Activated T-cell treated with anti-CD3 and anti-CD28 coated beads for 4 hours (primary cell): Measurements from ENCODE around the gene BAIAP2.

Experiments used
- DNase-seq: peaks from one replicate; pipeline ENCODE4 v3.0.0-alpha.2; 2020

The BAIAP2 gene

DNA sequence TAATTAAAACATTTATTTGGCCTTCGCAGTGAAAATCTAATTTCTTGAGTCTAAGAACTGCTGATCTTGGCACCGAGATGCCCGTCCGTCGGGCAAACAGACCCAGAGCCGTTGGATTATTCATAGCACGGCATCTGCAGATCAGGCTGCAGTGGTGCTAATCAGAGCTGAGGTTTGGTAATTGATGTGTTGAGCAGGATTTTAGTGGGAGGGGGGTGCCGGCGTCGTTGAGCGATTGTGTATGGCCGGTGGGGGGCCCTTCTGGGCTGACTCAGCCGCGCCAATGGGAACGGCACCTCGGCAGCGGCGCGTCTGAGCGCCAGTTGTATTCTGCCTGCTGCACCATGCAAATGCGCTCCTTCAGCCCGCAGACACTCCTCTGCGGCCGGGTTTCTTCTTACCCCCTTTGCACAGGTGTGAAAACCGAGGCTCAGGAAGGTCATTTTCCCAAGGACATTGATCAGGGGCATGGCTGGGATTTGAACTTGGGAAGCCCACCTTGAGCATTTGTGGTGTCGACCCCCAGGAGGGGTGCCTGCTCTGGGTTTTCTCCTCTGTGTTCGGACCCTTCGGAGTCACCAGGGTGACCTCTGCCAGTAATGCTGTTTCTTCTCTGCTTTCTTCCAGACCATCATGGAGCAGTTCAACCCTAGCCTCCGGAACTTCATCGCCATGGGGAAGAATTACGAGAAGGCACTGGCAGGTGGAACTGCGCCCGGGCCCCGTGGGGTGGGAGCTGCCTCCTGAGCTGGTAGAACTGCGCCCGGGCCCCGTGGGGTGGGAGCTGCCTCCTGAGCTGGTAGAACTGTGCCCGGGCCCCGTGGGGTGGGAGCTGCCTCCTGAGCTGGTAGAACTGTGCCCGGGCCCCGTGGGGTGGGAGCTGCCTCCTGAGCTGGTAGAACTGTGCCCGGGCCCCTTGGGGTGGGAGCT is 18.4 kb downstream of the BAIAP2 start:
- DNase-seq: no peak

DNA sequence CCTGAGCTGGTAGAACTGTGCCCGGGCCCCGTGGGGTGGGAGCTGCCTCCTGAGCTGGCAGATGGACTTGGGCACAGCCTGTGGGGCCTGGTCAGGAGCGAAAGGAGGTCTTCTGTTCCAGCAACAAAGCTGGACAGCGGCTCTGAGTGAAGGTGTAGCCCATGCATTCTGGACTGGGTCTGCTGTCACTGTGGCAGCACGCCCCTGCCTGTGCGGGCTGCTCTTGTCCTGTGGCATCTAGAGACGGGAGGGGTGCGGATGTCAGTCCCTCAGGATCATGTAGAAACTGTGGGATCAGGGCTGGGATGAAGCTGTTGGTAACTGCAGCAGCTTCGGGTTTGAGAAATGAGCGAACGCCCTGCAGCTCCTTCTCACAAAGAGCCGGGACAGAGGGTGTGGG is 19.4 kb downstream of the BAIAP2 start:
- no peak for DNase-seq

DNA sequence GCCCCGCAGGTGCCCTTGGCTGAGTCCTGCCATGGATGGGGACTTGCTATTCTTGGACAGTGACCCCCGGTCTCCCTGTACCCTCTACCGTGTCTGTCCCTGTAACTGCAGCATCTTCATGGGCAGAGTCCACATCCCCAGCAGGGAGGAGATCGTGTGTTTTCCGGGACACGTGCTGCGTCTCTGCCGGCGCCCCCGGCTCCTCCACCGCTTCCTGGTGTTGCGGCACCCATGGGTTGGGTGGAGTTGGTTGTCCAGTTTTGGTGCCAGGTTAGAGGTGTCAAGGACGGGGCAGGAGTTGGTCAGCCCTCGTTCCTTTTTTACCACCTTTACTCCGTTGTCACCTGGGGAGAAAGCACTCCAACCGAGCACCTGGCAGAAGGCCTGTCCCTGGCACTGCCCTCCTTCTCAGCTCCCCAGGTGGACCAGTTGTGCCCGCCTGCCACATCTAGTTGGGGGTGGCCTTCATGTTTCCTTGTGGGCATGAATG is 20.0 kb downstream of the BAIAP2 start:
- DNase-seq: no peak

DNA sequence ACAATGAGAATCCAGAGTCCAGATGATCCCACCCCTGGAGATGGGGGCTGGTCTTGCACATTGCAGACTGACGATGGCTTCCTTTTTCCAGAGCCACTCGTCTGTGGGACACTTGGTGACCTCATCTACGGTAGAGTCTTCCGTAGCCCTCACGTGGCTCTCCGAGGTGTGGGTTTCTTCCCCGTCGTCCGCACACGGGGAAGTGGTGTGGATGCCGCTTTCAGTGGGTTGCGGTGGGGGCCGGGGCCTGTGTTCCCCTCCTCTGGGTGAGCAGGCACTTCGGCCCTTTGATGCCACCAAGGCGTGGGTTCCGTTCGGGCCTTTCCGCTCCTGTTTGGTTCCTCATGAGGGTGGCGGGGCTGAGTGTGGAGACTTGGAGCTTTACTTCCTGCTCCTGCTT is 21.4 kb downstream of the BAIAP2 start:
- DNase-seq: no peak

DNA sequence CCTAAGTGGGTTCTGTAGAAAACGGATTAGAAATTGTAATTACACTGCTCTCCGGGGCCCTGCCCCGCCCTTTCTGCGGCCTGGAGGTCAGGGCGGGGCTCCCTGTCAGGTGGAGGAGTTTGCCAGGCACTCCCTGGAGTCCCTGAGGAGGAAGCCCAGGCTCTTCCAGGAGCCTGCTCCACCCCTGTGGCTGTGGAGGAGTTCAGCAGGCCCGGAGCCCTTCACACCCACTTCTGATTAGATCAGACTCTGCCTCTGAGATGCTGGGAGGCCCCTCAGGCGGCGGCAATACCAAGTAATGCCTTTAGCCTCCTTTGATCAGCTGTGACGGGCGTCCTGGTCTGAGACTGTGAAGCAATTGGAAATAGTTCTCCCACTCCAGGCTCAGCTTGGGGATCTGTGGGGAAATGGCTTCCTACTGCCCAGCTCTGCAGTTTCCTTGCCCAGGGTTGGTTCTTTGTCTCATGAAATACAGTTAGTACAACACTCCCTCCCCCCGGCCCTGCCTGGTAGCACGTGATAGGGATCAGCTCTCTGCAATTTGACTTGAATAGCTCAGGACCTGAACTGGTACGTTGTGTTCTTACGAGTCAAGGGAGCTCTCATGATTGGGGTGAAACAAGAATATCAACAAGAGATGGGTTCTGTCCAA is 22.3 kb downstream of the BAIAP2 start:
- no peak for DNase-seq

DNA sequence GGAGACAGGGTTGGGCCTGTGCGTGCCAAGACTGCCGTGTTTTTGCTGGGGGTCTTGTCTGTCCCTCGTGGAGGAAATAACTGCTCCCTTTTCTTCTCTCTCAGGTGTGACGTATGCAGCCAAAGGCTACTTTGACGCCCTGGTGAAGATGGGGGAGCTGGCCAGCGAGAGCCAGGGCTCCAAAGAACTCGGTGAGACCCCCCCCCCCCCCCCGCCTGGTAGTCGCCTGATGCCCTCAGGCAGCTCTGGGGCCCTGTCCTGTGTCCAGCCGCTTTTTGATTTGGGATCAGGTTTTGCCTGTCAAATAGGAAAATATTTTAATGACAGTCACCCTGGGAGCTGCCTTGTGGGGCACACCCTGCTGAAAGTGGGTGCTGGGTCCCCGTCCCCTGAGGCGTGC is 22.8 kb downstream of the BAIAP2 start:
- no peak for DNase-seq

DNA sequence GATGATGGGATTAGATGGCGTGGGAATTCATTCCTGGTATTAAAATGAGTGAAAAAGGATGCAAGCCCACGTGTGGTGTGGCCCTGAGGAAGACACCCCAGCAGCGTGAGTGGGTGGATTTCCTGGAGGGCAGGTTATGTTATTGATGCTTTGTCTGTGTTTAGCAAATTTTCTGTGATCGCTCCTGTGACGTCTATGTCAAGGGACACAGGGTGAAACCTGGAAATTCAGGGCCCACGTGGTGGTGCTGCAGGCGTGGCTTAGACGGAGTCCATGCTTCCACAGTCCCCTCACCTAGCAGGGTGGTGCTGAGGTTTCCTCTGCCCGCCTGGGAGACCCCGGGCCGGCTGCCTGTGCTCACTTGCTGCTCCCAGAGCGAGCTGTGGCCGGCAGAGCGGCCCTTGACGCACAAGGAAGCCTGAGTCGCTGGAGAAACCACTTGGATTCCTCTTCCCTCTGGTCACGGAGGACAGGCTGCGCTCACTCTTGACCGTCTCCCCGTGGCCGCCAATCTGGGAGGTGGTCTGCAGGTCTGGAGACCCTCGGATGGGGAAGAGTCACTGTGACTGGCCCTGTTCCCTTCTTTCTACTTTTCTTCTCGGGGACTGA is 23.4 kb downstream of the BAIAP2 start:
- DNase-seq: no peak

DNA sequence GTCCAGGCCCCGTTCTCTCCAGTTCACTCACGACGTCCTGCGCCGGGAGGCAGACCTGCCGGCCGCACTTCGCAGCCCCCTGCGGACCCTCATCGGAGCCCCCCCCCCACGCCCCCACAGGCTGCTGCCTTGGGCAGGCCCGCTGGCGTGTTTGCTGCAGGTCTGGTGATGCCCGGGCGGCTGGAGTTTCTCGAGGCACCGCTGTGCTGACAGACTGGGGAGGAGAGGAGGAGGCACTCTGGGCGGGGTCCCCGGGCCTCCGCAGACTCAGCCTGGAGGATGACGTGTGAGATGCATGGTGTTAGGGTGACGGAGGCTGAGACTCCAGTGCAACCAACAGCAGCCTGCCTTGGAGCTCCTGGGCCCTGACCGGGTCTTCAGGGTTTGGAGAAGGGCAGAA is 24.1 kb downstream of the BAIAP2 start:
- DNase-seq: no peak

DNA sequence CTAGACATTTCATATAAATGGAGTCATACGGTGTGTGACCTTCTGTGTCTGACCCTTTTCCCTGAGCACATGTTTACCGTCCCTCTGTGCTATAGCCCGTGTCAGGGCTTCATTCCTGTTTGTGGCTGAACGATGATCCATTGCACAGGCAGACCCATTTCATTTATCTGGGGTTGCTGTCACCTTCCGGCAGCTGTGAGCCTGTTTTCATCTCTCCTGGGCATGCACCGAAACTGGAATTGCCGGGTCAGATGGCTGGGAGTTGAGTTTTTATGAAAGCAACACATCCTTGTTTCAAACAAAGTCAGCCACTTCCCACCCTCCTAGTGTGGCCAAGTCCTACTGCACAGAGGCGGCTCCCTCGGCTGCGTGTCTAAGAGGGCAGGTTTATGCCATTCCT is 25.5 kb downstream of the BAIAP2 start:
- DNase-seq: no peak

DNA sequence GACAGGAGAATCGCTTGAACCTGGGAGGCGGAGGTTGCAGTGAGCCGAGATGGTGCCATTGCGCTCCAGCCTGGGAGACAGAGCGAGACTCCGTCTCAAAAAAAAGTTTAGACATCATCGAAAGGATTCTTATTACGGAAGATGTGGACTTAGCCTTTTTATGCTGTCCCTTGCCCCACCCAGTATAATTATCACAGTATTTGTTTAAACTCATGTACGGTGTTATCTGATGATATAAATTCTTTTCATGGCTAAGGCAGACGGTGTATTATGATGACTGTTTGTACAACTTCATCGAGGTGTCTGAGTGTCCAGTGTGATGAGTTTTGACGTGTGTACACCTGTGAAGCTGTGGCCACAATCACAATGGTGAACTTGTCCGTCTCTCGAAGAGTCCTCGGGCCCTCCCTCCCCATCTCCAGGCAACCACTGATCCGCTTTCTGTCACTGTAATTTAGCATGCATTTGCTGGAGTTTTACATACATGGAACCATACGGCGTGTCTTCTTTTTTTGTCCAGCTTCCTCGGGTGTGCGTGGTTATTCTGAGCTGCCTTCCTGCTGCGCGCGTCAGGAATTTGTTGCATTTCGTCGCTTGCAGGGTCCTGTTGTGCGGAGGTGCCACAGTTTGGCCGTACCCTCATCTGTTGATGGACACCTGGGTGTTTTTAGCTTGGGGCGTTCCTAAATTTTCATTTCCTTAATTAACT is 26.2 kb downstream of the BAIAP2 start:
- DNase-seq: no peak

DNA sequence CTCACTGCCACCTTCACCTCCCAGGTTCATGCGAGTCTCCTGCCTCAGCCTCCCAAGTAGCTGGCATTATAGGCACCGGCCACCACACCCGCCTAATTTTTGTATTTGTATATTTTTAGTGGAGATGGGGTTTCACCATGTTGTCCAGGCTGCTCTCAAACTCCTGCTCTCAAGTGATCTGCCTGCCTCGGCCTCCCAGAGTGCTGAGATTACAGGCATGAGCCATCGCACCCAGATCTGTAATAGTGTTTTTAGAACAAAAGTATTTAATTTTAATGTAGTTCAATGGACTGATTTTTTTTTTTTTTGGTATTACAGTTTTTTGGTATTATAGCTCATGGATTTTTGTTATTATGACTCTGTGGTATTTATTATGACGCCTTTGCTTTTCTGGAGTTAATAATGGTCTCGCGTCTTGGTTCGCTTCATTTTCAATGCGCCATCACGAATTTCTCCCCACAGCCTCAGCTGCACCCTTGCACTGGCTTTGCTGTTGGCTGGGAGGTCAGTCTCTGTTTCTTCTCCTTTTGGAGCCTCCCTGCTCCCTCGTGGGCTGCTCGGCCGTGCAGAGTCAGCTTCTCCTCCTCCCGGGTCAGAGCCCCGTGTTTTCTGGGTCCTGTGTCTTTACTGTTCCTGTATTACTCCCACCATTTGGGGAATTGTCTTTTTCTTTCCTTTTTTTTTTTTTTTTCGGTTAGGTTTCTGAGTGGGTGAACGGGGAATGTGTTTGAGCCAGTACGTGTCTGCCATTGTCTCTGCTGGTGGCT is 27.2 kb downstream of the BAIAP2 start:
- no peak for DNase-seq

DNA sequence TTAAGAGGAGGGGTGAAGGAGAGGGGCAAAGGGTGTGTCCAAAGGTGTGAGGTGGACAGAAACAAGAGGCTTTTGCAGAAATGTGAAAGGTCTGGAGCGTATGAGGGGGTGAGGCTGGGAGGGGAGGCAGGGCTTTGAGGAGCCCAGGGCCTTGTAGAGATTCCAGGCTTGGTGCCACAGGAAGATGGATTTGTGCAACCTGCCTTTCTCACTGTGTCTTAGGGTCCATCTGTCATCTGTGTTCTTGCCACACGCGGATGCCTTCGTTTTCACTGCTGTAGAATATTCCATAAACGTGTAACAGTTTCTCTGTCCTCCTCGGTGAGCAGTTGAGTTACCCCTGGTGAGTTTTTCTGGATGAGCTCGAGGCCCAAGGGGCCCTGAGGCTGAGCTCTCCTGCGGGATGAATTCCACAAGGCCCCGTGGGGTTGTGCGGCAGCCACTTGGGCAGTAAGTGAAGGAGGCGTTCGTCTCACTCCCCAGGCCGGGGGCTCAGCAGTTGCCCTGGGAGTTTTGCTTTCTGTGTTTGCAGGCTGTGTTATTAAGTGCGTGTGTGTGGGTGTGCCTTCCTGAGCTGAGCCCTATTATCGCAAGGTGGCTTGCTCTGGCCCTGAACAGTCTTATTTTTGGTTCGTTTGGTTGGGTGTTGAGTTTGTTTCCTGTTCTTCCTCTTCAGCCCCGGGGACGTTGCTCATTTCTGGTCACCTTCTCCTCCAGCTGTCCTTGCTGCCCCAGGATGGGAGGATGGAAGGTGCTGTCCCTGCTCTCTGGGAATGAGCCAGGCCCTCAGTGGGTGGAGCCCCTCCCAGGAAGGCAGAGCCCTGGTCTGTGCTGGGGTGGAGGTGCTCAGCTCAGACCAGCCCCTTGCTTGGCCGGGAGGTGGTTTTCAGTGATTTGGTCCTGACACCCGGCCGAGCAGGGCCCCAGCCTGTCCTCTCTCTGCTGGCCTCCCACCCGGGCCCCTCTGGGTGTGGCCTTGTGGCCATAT is 28.4 kb downstream of the BAIAP2 start:
- no peak for DNase-seq

DNA sequence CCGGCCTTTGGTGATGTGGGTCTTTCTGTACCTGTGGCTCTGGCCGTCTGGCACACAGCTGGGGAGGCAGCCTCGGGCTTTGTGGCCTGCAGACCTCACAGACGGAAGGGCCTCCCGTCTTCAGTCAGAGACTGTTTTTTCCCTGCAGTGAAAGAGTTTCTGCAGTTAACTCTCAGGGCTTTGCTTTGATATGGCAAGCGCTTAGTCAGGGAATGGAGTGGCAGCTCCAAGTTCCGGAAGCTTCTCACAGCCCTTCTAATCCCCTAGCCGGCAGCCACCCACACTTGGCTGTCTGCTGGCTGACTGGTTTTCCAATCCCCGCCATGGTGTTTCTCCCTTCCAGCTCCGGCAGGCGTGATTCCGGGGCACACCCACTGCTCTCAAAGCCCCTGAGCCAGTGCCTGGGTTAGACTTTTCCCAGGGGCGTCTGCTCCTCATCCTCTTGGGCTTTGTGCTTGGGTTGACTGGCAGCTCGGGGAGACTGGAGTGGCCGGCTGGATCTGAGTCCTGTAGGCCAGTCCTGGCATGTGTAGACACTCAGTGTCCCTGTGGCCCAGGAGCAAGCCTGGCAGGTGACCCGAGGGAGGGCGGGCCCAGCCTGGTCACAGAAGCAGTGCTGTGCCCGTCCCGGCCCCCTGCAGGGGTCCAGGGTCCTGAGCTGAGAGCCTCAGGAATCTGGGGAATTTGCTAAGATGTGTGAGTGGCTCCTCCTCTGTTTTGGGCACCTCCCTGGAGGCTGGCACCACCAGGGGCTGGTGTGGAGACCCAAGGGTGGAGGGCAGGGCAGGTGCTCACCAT is 29.9 kb downstream of the BAIAP2 start:
- DNase-seq: no peak

DNA sequence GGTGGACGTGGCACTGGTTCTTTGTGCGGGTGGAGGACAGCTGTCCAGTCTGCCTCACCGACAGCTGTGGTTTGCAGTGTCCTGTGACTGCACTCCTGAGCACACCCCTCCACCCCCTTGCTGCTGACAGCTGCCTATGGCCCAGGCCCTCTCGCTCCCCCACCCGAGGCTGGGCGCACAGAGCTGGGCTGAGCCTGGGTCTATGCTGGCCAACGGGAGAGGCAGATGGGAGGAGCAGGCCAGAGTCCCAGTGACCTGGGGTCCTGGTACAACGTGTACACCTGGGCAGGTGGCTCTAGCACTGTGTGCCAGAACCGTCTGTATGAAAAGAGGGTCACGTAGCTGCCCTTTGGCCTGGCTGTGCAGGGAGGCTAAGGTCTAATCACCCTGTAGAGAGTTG is 30.5 kb downstream of the BAIAP2 start:
- no peak for DNase-seq

DNA sequence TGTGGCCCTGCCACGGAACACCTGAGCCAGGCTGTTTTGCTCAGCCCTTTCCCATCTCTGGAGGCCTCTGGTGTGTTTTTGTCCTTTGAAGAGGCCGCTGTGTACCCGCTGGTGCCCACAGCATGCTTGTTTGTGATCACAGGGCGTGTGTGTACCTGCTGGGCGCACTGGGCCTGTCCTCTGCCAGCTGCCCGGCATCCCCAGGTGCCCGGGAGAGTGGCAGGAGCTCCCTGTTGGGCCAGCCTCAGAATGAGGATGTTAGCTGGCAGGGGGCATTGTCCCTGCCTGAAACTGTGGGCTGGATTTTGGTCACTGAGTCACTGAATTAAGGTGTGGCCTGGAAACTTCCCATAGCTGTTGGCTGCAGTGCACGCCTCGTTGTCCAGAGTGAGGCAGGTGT is 31.1 kb downstream of the BAIAP2 start:
- DNase-seq: no peak

DNA sequence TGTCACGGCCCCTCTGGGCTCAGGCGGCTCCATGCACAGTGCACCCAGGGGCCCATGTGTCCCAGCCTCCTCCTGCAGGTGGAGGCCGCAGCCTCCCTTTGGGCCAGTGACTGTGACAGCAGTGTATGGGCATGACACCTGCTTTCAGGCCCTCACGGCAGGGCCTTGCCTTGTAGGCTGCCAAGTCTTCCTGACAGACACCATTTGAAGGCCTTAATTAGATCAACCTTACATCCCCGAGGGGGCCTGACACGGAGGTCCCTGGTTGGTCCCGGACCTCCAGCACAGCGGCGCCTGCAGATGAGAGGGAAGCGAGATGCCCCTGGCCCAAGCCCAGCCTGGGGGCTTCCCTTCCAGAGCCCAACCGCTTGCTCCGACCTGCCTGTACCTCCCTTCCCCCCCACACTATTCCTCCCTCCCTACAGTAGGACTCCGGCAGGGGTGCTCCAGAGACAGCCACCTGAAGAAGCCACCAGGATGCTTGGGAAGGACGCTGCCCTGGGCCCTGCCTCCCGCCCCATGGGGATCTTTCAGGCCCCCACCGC is 31.9 kb downstream of the BAIAP2 start:
- DNase-seq: no peak

DNA sequence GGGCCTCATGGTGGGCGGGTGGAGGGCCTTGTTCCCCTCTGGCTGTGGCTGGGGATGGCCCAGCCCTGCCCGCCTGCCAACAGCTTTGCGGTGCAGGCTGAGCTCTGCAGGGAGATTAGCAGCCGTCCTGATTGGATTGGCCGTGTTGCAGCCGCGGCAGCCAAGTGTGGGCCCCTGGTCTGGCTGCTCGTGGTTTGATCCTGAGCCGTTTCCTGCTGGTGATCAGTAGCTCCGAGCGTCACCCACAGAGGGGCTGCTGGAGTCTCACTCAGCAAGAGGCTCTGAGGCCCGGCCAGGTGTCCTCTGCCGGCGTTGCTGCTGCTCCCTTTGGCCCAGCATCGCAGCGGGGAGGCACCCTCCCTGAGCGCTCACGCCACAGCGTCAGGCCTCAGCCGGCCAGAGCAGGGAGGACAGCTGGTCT is 32.5 kb downstream of the BAIAP2 start:
- DNase-seq: no peak

DNA sequence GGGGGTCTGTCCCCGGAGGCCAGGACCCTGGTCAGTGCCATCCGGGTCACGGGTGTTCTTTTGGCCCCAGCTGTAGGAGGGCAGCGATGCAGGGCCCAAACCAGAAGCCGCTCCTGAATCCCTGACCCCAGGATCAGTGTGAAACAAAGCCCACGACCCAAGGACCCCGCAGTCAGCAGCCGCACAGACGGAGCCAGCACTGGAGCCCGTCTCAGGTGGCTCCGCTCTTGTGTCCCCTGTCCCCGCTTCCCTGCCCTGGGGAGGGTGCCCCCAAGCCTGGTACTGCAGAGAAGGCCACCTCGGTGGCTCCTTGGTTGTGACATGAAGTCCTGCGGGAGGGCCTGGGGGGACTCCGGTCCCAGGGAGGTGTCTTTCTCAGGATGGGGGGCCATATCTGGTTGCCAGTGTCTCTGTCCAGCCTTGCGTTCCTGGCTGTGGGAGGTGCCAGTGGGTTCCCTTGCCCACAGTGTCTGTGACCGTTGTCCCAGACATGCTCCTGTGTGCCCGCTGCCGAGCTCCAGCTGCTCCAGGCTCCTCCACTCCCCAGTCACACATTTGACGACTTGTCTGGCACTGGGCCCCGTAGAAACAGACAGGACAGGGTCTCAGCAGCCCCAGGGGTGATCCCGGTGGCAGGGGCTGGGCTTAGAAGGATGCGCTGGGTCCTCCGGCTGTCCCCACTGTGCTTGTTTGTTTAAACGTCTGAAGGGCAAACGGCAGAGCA is 33.6 kb downstream of the BAIAP2 start:
- DNase-seq: no peak

DNA sequence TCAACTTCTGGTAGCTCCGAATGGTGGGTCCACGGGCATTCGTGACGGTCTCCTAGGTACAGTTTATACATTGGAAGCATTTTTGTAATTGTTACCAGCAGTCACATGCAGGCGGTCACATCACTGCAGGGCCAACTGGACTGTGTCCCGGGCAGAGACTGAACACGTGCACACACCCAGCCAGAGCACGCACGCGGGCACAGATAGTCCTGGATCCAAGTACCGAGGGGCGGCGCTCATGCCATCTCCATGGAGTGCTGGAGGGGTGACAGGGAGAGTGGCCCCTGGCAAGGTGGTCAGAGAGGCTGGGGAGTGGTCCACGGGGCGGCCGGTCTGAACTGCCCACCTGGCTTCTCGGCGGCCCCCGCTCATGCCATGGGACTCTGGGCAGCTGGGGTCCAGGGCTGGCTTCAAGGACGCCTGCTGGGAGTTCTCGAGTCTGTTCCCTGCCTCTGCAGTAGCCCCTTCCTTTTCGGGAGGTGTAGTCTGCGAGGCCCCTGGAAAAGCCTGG is 34.2 kb downstream of the BAIAP2 start:
- no peak for DNase-seq
